Measurements from ENCODE around the gene MAP3K1. TPM values are rescaled to one million over a fixed set of nuclear protein-coding genes. Genes with fewer than 3 reads are reported as not detected.

MAP3K1 gene
- total RNA-seq, 1 experiment from 2014 or later, result 8.5 TPM

DNA sequence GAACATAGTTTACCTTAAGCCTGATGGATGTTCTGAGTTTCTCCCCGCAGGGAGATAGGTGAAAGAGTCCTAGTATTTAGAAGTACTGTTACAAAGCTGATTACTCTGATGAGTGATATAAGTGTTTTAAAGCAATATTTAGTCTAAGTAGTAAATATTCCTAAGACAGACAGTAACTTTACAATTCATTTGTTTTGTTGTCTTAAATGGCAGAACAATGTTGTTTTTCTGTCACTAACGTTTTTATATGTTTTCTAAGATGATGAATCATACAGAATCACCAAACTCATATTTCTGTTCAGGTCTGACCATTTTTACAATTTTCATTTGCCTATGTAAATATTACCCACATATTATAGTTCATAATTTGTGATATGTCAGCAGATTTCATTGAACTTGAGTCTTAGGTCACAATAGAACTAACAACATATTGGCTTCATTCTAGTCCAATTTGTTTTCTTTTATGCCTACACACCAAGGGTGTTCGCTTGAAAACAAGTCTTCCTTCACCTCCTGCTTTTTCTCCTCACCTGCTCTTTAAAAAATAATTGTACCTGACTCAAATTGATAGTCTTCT, 30.6 kb downstream of the MAP3K1 start:
- ChIA-PET RAD21 (ENCODE audit: low non-redundant PET in 1 of 2, low total read pairs in 2 of 2, uncharacterized antibody in 2 of 2, unreplicated experiment in 2 of 2) (no interaction called here), CTCF (no interaction called here), POLR2A (no interaction called here)
- no peaks in the 10 kb centered on the region for H3K27me3 ChIP-seq (ENCODE audit: insufficient read depth, low read length)
- no TSS peak for BruUV-seq (replicated peaks)
- intact Hi-C loops (cut with micrococcal nuclease), result no loop called here
- H3K4me1 ChIP-seq (ENCODE audit: control insufficient read depth in 1 of 2, insufficient read depth in 2 of 2, low read length in 2 of 2), result no peaks in the 10 kb centered on the region
- no peak overlapping the region for H3K9ac ChIP-seq (ENCODE audit: low read length)
- DNase-seq (ENCODE audit: low read depth, low spot score), result no peak
- H3K36me3 ChIP-seq (ENCODE audit: control insufficient read depth in 1 of 2, insufficient read depth in 2 of 2, low read length in 2 of 2), result no peaks in the 10 kb centered on the region
- no peak overlapping the region for H3K4me2 ChIP-seq (ENCODE audit: low read length)
- no peaks in the 10 kb centered on the region for H3K9me2 ChIP-seq (ENCODE audit: insufficient read depth)
- no peak for ATAC-seq
- no peak overlapping the region for H3K4me3 ChIP-seq (replicated peaks in 1 of 2; ENCODE audit: low read depth in 1 of 2, low read length in 2 of 2)
- TF ChIP-seq ELF1 (IDR thresholded peaks at IDR 0.05; ENCODE audit: borderline replicate concordance, low read depth) (no peak), TCF7L2 (IDR thresholded peaks at IDR 0.05; ENCODE audit: borderline replicate concordance, extremely low read depth, insufficient read depth, insufficient read length) (no peak), JUND (IDR thresholded peaks at IDR 0.05) (no peak), POLR2AphosphoS5 (IDR thresholded peaks at IDR 0.05; ENCODE audit: low read depth, low read length) (no peak), ZNF274 (IDR thresholded peaks at IDR 0.05; ENCODE audit: low read depth, low read length) (no peak), POLR2A (IDR thresholded peaks at IDR 0.05; ENCODE audit: borderline replicate concordance, extremely low read depth, insufficient read depth, insufficient read length) (no peak), RAD21 (IDR thresholded peaks at IDR 0.05; ENCODE audit: low read depth) (no peak), CEBPB (IDR thresholded peaks at IDR 0.05; ENCODE audit: low read depth) (no peak)
- TF ChIP-seq, protein P1, sequence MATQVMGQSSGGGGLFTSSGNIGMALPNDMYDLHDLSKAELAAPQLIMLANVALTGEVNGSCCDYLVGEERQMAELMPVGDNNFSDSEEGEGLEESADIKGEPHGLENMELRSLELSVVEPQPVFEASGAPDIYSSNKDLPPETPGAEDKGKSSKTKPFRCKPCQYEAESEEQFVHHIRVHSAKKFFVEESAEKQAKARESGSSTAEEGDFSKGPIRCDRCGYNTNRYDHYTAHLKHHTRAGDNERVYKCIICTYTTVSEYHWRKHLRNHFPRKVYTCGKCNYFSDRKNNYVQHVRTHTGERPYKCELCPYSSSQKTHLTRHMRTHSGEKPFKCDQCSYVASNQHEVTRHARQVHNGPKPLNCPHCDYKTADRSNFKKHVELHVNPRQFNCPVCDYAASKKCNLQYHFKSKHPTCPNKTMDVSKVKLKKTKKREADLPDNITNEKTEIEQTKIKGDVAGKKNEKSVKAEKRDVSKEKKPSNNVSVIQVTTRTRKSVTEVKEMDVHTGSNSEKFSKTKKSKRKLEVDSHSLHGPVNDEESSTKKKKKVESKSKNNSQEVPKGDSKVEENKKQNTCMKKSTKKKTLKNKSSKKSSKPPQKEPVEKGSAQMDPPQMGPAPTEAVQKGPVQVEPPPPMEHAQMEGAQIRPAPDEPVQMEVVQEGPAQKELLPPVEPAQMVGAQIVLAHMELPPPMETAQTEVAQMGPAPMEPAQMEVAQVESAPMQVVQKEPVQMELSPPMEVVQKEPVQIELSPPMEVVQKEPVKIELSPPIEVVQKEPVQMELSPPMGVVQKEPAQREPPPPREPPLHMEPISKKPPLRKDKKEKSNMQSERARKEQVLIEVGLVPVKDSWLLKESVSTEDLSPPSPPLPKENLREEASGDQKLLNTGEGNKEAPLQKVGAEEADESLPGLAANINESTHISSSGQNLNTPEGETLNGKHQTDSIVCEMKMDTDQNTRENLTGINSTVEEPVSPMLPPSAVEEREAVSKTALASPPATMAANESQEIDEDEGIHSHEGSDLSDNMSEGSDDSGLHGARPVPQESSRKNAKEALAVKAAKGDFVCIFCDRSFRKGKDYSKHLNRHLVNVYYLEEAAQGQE (IDR thresholded peaks at IDR 0.05; ENCODE audit: low read depth), result no peak
- TF ChIP-seq, protein P2, sequence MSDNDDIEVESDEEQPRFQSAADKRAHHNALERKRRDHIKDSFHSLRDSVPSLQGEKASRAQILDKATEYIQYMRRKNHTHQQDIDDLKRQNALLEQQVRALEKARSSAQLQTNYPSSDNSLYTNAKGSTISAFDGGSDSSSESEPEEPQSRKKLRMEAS (IDR thresholded peaks at IDR 0.05), result no peak
- TF ChIP-seq, protein P3, sequence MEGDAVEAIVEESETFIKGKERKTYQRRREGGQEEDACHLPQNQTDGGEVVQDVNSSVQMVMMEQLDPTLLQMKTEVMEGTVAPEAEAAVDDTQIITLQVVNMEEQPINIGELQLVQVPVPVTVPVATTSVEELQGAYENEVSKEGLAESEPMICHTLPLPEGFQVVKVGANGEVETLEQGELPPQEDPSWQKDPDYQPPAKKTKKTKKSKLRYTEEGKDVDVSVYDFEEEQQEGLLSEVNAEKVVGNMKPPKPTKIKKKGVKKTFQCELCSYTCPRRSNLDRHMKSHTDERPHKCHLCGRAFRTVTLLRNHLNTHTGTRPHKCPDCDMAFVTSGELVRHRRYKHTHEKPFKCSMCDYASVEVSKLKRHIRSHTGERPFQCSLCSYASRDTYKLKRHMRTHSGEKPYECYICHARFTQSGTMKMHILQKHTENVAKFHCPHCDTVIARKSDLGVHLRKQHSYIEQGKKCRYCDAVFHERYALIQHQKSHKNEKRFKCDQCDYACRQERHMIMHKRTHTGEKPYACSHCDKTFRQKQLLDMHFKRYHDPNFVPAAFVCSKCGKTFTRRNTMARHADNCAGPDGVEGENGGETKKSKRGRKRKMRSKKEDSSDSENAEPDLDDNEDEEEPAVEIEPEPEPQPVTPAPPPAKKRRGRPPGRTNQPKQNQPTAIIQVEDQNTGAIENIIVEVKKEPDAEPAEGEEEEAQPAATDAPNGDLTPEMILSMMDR (IDR thresholded peaks at IDR 0.05 in 2 of 3, conservative IDR thresholded peaks at IDR 0.05 in 1 of 3; ENCODE audit: borderline replicate concordance in 1 of 3, insufficient read depth in 1 of 3, low read depth in 2 of 3, low read length in 2 of 3), result no peak
- H3K79me2 ChIP-seq (ENCODE audit: insufficient read depth, low read length), result peaks cover 20% of the 10 kb centered on the region
- no peak overlapping the region for H3K27ac ChIP-seq (ENCODE audit: low read depth, low read length)
- no peaks in the 10 kb centered on the region for H3K9me3 ChIP-seq (ENCODE audit: control insufficient read depth in 1 of 2, insufficient read depth in 1 of 2, low read depth in 1 of 2, low read length in 2 of 2)
- no peak overlapping the region for H2AFZ ChIP-seq (ENCODE audit: low read depth, low read length, poor library complexity, severe bottlenecking)
- no peaks in the 10 kb centered on the region for H4K20me1 ChIP-seq (ENCODE audit: insufficient read depth)
